Activated T-cell treated with anti-CD3 and anti-CD28 coated beads, Interleukin-2, amount 50 U/mL, for 1 hour (primary cell): Measurements from ENCODE around the gene GRIK3.
"Not testable (repeated sequence)": the region's sequence is repeated elsewhere in the genome, so short reads cannot be mapped to it uniquely, and the experiment has no call there.

Source experiments
- DNase-seq: peaks from one replicate; pipeline ENCODE4 v3.0.0-alpha.2; 2020

Gene GRIK3

DNA sequence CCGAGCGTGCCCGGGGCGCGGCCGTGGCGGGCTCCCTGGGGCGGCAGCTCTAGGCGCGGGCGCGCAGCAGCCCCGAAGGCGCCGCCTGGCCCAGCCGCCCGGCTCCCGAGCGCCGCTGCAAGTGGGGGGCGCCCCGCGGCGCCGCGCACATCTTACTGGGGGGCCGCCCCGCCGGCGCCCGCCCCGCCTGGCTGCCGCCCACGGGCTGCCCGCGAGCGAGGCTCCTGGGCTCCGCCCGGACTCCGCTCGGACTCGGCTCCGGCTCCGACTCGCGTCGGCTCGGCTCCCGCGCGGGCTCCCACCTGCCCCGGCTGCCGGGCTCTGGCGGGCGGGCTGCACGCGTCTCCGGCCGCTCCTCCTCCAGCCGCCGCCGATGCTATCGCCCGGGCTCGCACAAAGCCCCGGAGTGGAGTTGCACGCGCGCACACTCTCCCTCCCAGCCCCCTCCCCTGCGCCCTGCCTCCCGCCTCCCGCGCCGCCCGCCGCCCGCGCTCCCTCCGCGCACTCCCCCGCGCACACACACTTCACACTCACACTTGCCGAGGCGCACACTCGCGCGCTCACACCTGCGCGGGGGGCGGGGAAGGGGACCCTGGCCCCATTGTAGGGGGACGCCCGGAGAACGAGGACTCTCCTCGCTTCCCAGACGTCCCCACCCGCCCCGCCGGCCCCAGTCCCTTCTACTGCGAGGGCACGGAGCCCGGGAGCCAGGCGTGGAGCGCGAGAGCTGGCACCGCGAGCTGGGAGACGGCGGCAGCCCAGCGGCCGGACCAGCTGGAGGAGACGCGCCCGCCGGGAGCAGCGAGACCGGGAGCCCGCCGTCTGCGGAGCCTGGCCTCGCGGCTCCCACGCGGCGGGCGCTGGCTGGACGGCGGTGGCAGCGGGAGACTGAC is at the start of gene GRIK3:
TSS of gene GRIK3 (minus strand) at position 395 of the 893 bp plus-strand sequence. CDS start 407 bp downstream, outside the sequence.
- no peak for DNase-seq

DNA sequence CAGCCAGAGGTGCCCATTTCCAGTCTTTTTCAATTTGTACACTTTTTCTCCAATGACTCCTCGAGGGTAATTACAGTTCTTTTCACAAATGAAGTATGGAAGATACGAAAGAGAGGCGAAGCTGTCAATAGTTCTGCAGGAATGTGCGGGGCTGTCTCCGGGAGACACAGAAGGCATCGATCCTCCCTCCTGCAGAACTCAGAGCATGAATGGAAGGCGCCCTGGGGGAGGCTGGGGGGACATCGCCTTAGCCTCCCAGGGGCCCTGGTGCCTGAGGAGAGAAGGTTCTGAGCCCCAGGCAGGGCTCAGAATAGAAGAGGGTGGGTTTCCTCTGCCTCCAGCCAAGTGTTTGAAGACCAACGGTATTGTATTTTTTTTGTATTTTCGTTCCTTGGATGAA is 49.7 kb upstream of the GRIK3 start:
- DNase-seq: no peak

DNA sequence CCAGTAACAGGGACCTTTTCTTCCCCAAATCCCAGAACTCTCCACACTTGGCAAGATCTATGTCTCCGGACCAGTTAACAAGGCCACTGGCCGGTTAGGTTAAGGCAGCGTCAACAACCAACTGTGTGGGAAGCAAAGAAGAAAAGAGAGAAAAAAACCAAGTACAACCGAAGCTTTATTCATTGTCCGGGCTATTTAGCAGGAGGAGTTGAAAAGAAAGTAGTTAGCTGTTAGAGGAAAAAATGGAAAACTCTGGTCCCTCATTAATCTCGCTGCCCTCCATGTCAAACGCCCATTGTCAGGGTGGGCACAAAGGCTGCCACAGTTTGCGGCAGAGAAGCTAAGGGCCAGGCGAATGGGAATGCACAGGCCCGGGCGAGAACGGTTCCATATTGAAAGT is 49.3 kb upstream of the GRIK3 start:
- no peak for DNase-seq

- not testable (repeated sequence) for DNase-seq
These were observed 46.1 kb upstream of the GRIK3 start for GRCh38 chr1:37080296-37080986.

DNA sequence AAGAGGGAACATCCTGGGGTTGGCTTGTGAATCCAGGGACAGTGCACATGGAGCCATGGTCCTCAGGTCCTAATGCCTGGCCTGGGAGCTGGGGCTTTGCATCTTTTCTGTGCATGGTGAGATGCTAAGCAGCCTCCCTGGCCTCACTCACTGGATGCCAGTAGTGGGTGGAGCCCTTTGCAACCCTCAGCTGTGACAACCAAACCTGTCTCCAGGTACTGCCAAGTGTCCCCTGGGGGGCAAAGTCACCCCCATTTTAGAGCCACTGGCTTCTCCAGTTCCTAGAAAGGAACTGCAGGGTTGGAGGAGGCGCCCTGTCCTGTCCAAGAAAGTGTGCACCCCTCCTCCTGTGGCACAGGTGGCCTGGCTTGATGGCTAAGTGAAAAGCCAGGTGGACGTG is 44.6 kb upstream of the GRIK3 start:
- no peak for DNase-seq

DNA sequence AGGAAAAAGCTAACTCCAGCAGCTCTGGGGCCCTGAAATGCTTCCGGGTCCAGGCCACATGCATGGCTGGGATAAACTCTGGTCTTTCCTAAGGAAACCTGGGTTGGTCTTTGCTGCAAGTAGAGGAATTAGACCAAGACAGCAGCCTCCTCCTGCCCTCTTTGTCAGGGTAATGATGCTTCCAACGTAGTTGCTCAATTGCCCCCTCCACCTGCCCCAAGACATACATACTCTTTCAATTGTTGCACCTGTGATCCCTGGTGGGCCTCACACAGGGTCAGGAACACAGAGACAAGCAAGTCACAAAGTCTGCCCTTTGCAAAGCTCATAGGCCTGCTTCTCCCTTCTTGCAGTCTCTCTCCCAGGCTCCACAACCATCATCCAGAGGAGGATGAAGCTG is 41.9 kb upstream of the GRIK3 start:
- no peak for DNase-seq

DNA sequence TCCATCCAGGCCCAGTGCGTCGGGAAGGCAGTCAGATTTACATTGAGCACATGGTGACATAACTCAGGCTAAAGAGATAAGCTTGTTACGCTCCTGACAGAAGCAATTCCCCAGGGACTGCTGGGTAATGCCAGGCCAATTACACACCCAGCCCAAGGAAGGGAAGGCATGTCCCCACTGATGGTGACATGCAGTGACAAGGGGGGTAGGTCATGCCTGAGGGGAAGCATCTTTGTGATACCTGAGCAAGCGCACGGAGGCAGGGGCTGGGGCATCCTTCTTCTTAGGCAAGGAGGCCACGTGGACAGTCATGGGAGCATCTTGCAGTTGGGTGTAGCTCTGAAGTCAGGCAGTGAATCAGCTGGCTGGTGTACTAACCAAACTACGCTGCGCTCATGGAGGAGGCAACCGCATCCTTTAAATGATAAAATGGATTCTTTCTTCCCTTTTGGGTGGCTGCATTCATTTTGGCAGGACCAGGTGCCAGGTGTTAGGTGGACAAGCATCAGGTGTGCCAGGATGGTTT is 39.6 kb upstream of the GRIK3 start:
- DNase-seq: no peak

DNA sequence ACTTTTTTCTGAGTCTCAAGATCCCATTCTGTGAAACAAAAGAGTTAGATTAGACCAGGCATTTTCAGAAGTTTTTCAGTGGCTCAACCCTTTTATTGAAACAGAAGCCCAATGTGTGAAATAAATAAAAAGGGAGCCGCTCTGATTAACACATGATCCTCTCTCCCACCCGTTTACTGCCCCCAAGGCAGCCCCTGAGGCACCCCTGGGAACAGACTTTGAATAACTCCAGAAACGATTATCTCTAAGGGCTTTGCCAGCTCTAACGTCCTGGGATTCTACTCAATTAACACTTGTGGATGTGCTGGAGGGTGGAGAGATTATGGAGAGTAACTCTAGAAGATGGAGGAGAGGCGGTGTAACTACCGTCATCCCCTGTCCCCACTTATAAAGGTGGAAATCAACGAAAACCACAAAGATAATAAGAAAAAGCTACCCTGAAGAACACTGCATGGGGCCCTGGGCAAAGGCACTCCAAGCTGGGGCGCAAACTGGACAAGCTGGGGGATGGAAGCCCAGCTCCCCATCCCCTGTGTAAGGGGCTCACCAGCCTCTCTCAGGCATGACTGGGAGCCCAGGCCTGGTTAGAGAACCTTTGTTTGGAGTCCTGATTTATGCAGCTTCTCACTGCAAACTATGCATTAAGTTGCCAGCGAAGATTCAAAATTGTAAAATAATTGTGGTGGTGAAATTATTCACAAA is 39.0 kb upstream of the GRIK3 start:
- no peak for DNase-seq

GRCh38 chr1:37071829-37072228 is 37.5 kb upstream of the GRIK3 start:
- no peak for DNase-seq

DNA sequence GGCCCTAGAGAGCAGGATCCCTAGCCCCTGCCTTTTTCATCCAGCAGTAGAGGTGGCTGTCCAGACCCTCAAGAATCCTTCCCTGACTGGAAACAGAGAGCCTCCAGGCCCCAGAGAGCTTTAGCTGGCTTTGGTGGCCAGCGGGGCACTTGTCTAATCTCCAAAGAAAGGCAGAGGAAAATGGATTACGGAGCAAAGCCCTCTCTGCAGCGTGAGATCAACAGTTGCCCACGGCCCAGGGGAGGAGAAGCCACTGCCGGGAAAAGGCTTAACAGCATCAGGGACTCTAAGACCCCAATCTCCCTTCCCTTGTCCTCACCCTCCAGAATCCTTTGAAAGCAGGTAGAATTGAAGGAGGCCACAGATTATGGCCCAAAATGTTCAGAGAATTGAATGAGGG is 35.8 kb upstream of the GRIK3 start:
- no peak for DNase-seq

- no peak for DNase-seq
These were observed 35.1 kb upstream of the GRIK3 start for GRCh38 chr1:37069406-37069805.

DNA sequence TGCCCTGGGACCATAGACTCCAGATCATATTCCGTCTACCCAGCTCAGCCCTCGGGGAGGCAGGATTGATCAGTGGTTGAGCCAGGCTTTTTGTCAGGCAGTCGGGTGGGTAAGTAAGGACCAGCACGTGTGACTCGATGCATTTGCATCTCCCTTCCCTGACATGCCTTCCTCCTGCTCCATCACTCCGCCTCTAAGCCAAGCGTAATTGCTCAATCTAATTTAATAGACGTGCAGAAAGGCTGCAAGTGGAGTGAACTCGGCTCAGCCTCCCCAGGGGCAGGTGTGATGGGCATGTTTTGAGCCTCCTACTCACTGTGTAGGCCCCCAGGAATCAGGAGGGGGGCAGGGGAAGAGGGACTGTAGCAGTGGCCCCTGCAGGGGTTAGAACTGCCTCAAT is 34.6 kb upstream of the GRIK3 start:
- DNase-seq: no peak

DNA sequence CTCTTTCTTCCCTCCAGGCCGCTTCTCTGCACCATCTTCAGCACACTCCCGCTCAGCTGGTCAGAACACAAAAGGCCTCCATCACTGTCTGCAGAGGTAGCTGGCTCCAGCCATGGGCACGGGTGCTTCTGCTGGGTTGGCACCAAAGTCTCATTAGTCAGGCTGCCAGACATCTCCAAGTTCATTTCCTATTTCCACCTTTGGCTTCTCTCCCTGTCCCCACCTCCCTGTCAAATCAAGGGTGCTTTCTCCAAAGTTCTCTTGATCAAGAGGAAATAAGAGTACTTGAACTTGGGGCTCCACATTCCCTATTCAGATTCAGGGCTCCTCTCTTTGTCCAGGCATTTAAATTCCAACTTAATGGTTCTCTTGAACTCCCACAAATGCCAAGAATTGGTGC is 33.9 kb upstream of the GRIK3 start:
- DNase-seq: no peak

DNA sequence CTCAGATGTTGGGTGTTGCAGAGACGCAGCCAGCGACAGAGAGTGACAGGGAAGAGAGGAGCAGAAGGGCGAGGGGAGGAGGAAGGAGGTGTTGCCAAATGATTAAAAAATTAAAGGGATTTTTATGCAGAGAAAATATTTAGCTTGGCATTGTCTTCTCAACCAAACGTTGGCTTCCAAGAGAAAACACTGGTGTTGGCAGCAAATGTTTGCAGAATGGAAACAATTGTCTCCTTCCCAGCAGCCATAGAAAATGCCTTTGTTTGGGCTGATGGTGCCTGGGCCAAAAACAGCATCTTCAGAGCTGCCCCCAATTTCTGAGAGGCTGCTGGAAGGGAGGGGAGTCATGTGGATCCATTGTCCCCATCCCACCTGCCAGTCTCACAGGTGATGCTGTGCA is 29.7 kb upstream of the GRIK3 start:
- DNase-seq: no peak

DNA sequence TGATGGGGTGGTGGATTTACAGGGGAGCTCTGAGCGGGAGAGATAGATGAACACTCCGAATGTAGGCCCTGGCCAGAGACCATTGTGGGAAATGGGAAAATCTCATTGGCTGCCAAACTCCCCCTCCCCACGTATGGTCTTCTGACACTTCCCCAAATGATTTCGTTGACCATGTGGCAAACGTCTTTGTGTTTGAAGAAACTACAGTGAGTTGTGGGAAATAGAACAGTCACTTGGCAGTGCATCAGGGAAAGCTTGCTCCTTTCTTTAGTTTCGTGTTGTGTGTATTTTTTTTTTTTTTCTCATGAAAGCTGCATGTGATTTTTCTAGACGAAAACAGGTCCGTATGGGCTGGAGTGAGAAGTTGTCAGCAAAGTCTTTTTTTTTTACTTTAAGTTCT is 25.0 kb upstream of the GRIK3 start:
- no peak for DNase-seq

DNA sequence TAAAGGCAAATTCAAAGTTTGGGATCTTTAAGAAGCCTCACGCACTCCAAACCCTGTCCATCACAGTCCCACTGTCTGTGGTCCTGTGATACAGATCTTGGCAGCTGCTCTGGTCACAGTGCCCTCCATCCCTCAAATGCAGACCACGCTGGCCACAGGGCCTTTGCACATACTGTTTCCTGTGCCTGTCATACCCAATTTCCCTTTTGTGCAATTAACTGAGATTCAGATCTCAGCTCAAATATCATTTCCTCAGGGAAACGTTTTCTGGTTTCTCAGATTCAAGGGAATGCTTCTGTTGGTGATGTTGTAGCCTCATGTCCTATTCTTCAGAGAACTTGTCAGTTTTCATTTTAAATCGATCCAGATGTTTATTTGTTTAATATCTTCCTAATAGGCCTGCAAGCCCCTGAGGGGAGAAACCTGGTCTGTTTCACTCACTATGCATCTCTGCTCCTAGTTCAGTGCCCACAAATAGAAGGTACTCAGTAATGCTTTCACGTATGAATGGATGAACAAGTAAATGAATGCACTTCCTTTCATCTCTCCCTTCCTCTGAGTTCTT is 24.2 kb upstream of the GRIK3 start:
- DNase-seq: no peak

- no peak for DNase-seq
These were observed 22.0 kb upstream of the GRIK3 start for GRCh38 chr1:37056325-37056724.

DNA sequence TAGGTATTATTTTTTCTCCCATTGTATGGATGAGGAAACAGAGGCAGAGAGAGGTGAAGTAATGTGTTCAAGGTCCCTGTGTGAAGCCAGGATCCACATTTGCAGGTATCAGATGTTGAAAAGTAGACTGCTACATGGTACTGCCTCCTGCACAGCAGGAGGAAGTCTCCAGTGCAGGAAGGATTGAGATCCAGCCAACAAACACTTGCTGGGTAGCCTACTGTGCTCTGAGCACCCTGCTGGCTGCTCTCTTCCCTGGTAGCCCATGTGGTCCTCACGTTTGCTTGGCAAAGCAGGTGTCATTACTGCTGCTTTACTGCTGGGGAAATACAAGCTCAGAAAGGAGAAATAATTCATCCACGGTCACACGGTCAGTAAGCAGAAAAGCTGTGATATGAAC is 21.3 kb upstream of the GRIK3 start:
- DNase-seq: no peak

- no peak for DNase-seq
These were observed 18.9 kb upstream of the GRIK3 start for GRCh38 chr1:37053173-37053572.

GRCh38 chr1:37052120-37052519 is 17.8 kb upstream of the GRIK3 start:
- DNase-seq: no peak

- DNase-seq: no peak
These were observed 17.0 kb upstream of the GRIK3 start for GRCh38 chr1:37051346-37051745.

DNA sequence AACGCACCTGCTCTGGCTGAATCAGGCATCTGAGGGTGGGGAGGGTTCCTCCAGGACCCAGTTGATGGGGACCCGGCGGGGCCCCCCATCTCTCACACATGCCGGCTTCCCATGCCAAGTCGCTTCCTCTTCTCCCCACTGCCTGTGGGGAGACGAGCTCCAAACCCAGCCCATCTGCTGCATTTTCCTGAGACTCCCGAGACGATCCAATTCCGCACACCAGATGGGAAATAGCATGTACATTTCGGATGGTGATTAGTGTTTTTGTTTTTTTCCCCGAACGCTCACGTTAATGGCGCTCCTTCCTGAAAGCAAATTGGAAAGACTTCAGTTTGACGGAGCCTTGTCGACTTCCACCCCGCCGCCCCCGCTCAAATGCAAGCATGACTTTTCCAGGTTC is 13.2 kb upstream of the GRIK3 start:
- DNase-seq: no peak

GRCh38 chr1:37043101-37043500 is 8.8 kb upstream of the GRIK3 start:
- no peak for DNase-seq
